ENCODE results near the gene PITPNB.

DNA sequence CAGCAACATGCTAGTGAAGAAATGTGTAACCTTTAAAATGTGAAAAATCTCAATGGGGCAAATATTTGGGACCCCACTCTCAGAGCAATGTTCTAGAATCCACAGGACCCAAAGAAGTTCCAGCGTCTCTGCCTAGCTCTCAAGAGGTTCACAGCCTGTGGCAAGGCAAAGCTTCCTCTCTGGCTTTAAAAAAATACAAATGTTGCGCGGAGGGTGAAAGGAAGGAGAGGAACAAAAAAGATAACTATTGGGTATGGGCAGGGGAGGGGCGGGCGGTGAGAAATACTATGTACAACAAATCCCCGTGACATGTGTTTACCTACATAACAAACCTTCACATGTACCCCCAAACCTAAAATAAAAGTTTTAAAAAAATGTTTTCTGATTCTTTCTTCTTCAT lies 53.6 kb downstream of the PITPNB start:
- TF ChIP-seq, protein P1, sequence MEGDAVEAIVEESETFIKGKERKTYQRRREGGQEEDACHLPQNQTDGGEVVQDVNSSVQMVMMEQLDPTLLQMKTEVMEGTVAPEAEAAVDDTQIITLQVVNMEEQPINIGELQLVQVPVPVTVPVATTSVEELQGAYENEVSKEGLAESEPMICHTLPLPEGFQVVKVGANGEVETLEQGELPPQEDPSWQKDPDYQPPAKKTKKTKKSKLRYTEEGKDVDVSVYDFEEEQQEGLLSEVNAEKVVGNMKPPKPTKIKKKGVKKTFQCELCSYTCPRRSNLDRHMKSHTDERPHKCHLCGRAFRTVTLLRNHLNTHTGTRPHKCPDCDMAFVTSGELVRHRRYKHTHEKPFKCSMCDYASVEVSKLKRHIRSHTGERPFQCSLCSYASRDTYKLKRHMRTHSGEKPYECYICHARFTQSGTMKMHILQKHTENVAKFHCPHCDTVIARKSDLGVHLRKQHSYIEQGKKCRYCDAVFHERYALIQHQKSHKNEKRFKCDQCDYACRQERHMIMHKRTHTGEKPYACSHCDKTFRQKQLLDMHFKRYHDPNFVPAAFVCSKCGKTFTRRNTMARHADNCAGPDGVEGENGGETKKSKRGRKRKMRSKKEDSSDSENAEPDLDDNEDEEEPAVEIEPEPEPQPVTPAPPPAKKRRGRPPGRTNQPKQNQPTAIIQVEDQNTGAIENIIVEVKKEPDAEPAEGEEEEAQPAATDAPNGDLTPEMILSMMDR (conservative IDR thresholded peaks at IDR 0.05) = no peak
- no peak for TF ChIP-seq ZFX (IDR thresholded peaks at IDR 0.05)
